K562 (cell line): Measurements from ENCODE around the gene PHTF1. TPM values are rescaled to one million over a fixed set of nuclear protein-coding genes. Genes with fewer than 3 reads are reported as not detected.
A peak's percentile ranks its signal among the peaks of the same experiment; 100 is the strongest.

Source experiments
- ARID1B ChIP-seq: fragments of 450-650 bp; IDR thresholded peaks from 2 replicates; pipeline ENCODE4 v1.6.1; 2016; ENCODE audit warnings: antibody characterized with exemption, mild to moderate bottlenecking, inconsistent platforms
- BRF1 ChIP-seq: IDR thresholded peaks from 3 replicates; pipeline ENCODE4 v1.6.1; 2011; ENCODE audit warnings: borderline replicate concordance, mild to moderate bottlenecking; ENCODE audit not compliant: insufficient read length; ENCODE audit errors: extremely low read depth
- CBFA2T2 ChIP-seq: fragments of 450-650 bp; conservative IDR thresholded peaks from 2 replicates; pipeline ENCODE4 v1.6.1; 2017; ENCODE audit warnings: mild to moderate bottlenecking
- IFI16 ChIP-seq: fragments of 250-450 bp; sonication (Bioruptor Pico); IDR thresholded peaks from 2 replicates; pipeline ENCODE4 v2.1.2; 2022; ENCODE audit warnings: mild to moderate bottlenecking, inconsistent platforms
- KAT2B ChIP-seq: IDR thresholded peaks from one replicate; pipeline ENCODE4 v1.6.1; 2012; ENCODE audit warnings: low read depth, mild to moderate bottlenecking, control low read depth, inconsistent platforms, low read length, moderate library complexity
- MAFG ChIP-seq: fragments of 450-650 bp; conservative IDR thresholded peaks from 2 replicates; pipeline ENCODE4 v1.6.1; 2016; ENCODE audit warnings: missing genetic modification characterization, missing compliant biosample characterization
- NEUROD1 ChIP-seq: fragments of 150-350 bp; IDR thresholded peaks from 2 replicates; pipeline ENCODE4 v1.6.1; 2014; ENCODE audit warnings: borderline replicate concordance, low read length, low read depth; ENCODE audit not compliant: partially characterized antibody
- PHB2 ChIP-seq: fragments of 450-650 bp; IDR thresholded peaks from 2 replicates; pipeline ENCODE4 v1.6.1; 2017; ENCODE audit warnings: low read depth
- PHF20 ChIP-seq: fragments of 450-650 bp; IDR thresholded peaks from 2 replicates; pipeline ENCODE4 v1.6.1; 2018; ENCODE audit not compliant: partially characterized antibody
- PPARD ChIP-seq: fragments of 250-450 bp; sonication (Bioruptor Pico); IDR thresholded peaks from 2 replicates; pipeline ENCODE4 v1.8.0; 2022; ENCODE audit warnings: inconsistent platforms, mild to moderate bottlenecking, moderate library complexity
- PRMT5 ChIP-seq: sonication (generic); formaldehyde crosslinking; IDR thresholded peaks from 2 replicates; pipeline ENCODE4 v1.5.0; 2020; ENCODE audit warnings: missing genetic modification reagents
- SIRT6 ChIP-seq: IDR thresholded peaks from one replicate; pipeline ENCODE4 v1.6.1; 2012; ENCODE audit warnings: low read depth, mild to moderate bottlenecking, control low read depth, inconsistent platforms, low read length, moderate library complexity
- TGIF2 ChIP-seq: sonication (generic); formaldehyde crosslinking; IDR thresholded peaks from 2 replicates; pipeline ENCODE4 v1.8.1; 2022; ENCODE audit warnings: mild to moderate bottlenecking, missing genetic modification reagents, moderate library complexity
- XRCC5 ChIP-seq: fragments of 200-400 bp; formaldehyde crosslinking; IDR thresholded peaks from 2 replicates; pipeline ENCODE4 v1.6.1; 2017; ENCODE audit warnings: low read depth, mild to moderate bottlenecking, low read length
- ZNF124 ChIP-seq: sonication (generic); formaldehyde crosslinking; IDR thresholded peaks from 2 replicates; pipeline ENCODE4 v1.8.1; 2022; ENCODE audit warnings: missing genetic modification reagents
- ZNF174 ChIP-seq: fragments of 250-450 bp; sonication (Bioruptor Pico); IDR thresholded peaks from 2 replicates; pipeline ENCODE4 v1.4.0; 2020; ENCODE audit warnings: mild to moderate bottlenecking
- ZNF217 ChIP-seq: sonication (generic); formaldehyde crosslinking; IDR thresholded peaks from 2 replicates; pipeline ENCODE4 v1.8.0; 2022; ENCODE audit warnings: mild to moderate bottlenecking, missing genetic modification reagents
- ZNF586 ChIP-seq: fragments of 450-650 bp; formaldehyde crosslinking; conservative IDR thresholded peaks from 2 replicates; pipeline ENCODE4 v1.4.0; 2020; ENCODE audit warnings: mild to moderate bottlenecking, moderate library complexity
- polyA plus RNA-seq, 8 experiments: library from polyadenylated mRNA; depleted of rRNA in 4 of 8; stranded (reverse) in 5 of 8; unstranded in 3 of 8; fragments of >200 nt; fragmentation: Nextera tagmentation in 2 of 8; fragmentation: Illumina TruSeq in 1 of 8; extraction: Ambion mirVana in 2 of 8; extraction: Trizol in 1 of 8; gene quantifications; 2 replicates each; pipeline versions ENCODE4 v1.2.1 to v1.2.3, GENCODE V29; 2011 to 2014; ENCODE audit warnings: inconsistent platforms in 1 of 8, missing spikeins in 1 of 8
- total RNA-seq, 7 experiments: library from RNA; depleted of rRNA in 6 of 7; stranded (reverse); fragments of >200 nt in 6 of 7; fragmentation: Illumina TruSeq in 2 of 7; extraction: Trizol in 2 of 7; gene quantifications; 2 replicates each; pipeline versions ENCODE4 v1.2.1 to v1.2.3, GENCODE V29; 2011 to 2021; ENCODE audit warnings: low replicate concordance in 1 of 7
- TF ChIP-seq, protein P1 (sequence below): sonication (generic); formaldehyde crosslinking; IDR thresholded peaks from 2 replicates; pipeline ENCODE4 v1.8.1; 2022; ENCODE audit warnings: missing genetic modification reagents
- TF ChIP-seq, protein P2 (sequence below): fragments of 250-450 bp; sonication (Bioruptor Pico); IDR thresholded peaks from 2 replicates; pipeline ENCODE4 v1.5.0; 2020; ENCODE audit warnings: mild to moderate bottlenecking
- TF ChIP-seq, protein P3 (sequence below): fragments of 450-650 bp; IDR thresholded peaks from 2 replicates; pipeline ENCODE4 v1.6.1; 2017; ENCODE audit warnings: mild to moderate bottlenecking, moderate library complexity
- TF ChIP-seq, protein P4 (sequence below): fragments of 450-650 bp; IDR thresholded peaks from 2 replicates; pipeline ENCODE4 v1.7.1; 2018; ENCODE audit warnings: mild to moderate bottlenecking, low read depth; ENCODE audit not compliant: partially characterized antibody
- TF ChIP-seq, protein P5 (sequence below): fragments of 450-650 bp; IDR thresholded peaks from 2 replicates; pipeline ENCODE4 v1.7.0; 2016; ENCODE audit warnings: borderline replicate concordance

The PHTF1 gene
- total and polyA plus RNA-seq, 9 of the 15 experiments (the other 6 are each of a cell fraction or from before 2014, with no cell fraction given) = 8.4 to 36.2 (median 23.0) TPM

DNA sequence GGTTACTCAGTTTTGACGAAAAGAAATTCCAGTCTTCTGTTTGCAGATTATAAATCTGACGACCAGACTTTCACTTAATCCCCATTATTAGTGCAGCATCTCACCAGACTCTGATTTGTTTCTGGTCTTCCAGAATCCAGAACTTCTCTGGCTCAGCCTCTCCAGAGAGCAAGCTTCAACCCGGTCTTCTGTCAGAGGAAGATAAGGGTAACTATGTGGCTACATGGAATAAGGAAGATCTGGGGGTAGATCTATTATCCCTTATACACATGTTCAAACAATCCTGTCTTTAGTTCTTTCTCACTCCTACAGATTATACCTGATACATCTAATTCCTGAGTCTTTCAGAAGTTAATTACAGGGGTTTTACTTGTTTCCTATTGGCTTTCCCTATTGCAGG is 9.9 kb downstream of the PHTF1 start (continued):
- TF ChIP-seq MAFG (tag) = no peak
- no peak for TF ChIP-seq TGIF2 (CRISPR knock-in tag)
- TF ChIP-seq, protein P1, sequence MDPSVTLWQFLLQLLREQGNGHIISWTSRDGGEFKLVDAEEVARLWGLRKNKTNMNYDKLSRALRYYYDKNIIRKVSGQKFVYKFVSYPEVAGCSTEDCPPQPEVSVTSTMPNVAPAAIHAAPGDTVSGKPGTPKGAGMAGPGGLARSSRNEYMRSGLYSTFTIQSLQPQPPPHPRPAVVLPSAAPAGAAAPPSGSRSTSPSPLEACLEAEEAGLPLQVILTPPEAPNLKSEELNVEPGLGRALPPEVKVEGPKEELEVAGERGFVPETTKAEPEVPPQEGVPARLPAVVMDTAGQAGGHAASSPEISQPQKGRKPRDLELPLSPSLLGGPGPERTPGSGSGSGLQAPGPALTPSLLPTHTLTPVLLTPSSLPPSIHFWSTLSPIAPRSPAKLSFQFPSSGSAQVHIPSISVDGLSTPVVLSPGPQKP (CRISPR knock-in tag) = no peak
- no peak for TF ChIP-seq BRF1
- TF ChIP-seq ZNF174 (CRISPR knock-in tag) = no peak
- TF ChIP-seq, protein P2, sequence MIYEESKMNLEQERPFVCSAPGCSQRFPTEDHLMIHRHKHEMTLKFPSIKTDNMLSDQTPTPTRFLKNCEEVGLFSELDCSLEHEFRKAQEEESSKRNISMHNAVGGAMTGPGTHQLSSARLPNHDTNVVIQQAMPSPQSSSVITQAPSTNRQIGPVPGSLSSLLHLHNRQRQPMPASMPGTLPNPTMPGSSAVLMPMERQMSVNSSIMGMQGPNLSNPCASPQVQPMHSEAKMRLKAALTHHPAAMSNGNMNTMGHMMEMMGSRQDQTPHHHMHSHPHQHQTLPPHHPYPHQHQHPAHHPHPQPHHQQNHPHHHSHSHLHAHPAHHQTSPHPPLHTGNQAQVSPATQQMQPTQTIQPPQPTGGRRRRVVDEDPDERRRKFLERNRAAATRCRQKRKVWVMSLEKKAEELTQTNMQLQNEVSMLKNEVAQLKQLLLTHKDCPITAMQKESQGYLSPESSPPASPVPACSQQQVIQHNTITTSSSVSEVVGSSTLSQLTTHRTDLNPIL = no peak
- no peak for TF ChIP-seq ZNF586 (CRISPR knock-in tag)
- TF ChIP-seq ZNF217 = no peak
- TF ChIP-seq XRCC5 = no peak
- no peak for TF ChIP-seq PPARD
- TF ChIP-seq, protein P3, sequence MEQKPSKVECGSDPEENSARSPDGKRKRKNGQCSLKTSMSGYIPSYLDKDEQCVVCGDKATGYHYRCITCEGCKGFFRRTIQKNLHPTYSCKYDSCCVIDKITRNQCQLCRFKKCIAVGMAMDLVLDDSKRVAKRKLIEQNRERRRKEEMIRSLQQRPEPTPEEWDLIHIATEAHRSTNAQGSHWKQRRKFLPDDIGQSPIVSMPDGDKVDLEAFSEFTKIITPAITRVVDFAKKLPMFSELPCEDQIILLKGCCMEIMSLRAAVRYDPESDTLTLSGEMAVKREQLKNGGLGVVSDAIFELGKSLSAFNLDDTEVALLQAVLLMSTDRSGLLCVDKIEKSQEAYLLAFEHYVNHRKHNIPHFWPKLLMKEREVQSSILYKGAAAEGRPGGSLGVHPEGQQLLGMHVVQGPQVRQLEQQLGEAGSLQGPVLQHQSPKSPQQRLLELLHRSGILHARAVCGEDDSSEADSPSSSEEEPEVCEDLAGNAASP = no peak
- TF ChIP-seq PRMT5 (CRISPR knock-in tag) = no peak
- TF ChIP-seq ZNF124 (CRISPR knock-in tag) = no peak
- TF ChIP-seq, protein P4, sequence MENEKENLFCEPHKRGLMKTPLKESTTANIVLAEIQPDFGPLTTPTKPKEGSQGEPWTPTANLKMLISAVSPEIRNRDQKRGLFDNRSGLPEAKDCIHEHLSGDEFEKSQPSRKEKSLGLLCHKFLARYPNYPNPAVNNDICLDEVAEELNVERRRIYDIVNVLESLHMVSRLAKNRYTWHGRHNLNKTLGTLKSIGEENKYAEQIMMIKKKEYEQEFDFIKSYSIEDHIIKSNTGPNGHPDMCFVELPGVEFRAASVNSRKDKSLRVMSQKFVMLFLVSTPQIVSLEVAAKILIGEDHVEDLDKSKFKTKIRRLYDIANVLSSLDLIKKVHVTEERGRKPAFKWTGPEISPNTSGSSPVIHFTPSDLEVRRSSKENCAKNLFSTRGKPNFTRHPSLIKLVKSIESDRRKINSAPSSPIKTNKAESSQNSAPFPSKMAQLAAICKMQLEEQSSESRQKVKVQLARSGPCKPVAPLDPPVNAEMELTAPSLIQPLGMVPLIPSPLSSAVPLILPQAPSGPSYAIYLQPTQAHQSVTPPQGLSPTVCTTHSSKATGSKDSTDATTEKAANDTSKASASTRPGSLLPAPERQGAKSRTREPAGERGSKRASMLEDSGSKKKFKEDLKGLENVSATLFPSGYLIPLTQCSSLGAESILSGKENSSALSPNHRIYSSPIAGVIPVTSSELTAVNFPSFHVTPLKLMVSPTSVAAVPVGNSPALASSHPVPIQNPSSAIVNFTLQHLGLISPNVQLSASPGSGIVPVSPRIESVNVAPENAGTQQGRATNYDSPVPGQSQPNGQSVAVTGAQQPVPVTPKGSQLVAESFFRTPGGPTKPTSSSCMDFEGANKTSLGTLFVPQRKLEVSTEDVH = no peak
- TF ChIP-seq NEUROD1 = no peak
- TF ChIP-seq PHF20 = no peak
- TF ChIP-seq IFI16 (CRISPR knock-in tag) = no peak
- TF ChIP-seq KAT2B = no peak
- TF ChIP-seq CBFA2T2 = peak; percentile 46
- no peak for TF ChIP-seq SIRT6
- no peak for TF ChIP-seq PHB2
- TF ChIP-seq, protein P5, sequence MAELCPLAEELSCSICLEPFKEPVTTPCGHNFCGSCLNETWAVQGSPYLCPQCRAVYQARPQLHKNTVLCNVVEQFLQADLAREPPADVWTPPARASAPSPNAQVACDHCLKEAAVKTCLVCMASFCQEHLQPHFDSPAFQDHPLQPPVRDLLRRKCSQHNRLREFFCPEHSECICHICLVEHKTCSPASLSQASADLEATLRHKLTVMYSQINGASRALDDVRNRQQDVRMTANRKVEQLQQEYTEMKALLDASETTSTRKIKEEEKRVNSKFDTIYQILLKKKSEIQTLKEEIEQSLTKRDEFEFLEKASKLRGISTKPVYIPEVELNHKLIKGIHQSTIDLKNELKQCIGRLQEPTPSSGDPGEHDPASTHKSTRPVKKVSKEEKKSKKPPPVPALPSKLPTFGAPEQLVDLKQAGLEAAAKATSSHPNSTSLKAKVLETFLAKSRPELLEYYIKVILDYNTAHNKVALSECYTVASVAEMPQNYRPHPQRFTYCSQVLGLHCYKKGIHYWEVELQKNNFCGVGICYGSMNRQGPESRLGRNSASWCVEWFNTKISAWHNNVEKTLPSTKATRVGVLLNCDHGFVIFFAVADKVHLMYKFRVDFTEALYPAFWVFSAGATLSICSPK = no peak
- TF ChIP-seq ARID1B = peak; percentile 50
